ENCODE measurements around the gene DDX47. TPM values are rescaled to one million over a fixed set of nuclear protein-coding genes. Genes with fewer than 3 reads are reported as not detected.

Gene DDX47
- total and polyA plus RNA-seq, 10 of the 15 experiments (the other 5 are each of a cell fraction or from before 2014, with no cell fraction given): 84.8 to 266 (median 120) TPM

GRCh38 chr12:12798480-12798879 lies 14.7 kb upstream of the DDX47 start (continued):
- TF ChIP-seq, protein P1, sequence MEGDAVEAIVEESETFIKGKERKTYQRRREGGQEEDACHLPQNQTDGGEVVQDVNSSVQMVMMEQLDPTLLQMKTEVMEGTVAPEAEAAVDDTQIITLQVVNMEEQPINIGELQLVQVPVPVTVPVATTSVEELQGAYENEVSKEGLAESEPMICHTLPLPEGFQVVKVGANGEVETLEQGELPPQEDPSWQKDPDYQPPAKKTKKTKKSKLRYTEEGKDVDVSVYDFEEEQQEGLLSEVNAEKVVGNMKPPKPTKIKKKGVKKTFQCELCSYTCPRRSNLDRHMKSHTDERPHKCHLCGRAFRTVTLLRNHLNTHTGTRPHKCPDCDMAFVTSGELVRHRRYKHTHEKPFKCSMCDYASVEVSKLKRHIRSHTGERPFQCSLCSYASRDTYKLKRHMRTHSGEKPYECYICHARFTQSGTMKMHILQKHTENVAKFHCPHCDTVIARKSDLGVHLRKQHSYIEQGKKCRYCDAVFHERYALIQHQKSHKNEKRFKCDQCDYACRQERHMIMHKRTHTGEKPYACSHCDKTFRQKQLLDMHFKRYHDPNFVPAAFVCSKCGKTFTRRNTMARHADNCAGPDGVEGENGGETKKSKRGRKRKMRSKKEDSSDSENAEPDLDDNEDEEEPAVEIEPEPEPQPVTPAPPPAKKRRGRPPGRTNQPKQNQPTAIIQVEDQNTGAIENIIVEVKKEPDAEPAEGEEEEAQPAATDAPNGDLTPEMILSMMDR (IDR thresholded peaks at IDR 0.05 in 2 of 3, conservative IDR thresholded peaks at IDR 0.05 in 1 of 3; ENCODE audit: control insufficient read depth in 2 of 3, extremely low read depth in 1 of 3, insufficient read depth in 1 of 3, low read depth in 3 of 3, low read length in 3 of 3): no peak
- no peak for TF ChIP-seq SP1 (IDR thresholded peaks at IDR 0.05; ENCODE audit: low read depth, low read length)
- TF ChIP-seq POU2F2 (IDR thresholded peaks at IDR 0.05; ENCODE audit: borderline replicate concordance, low read depth, low read length): no peak
- TF ChIP-seq BRCA1 (IDR thresholded peaks at IDR 0.05; ENCODE audit: low read depth, low read length): no peak
- no peak for TF ChIP-seq ELK1 (IDR thresholded peaks at IDR 0.05; ENCODE audit: low read depth, low read length)
- TF ChIP-seq KLF5 (IDR thresholded peaks at IDR 0.05; ENCODE audit: partially characterized antibody): no peak
- no peak for TF ChIP-seq RBBP5 (conservative IDR thresholded peaks at IDR 0.05)
- no peak for TF ChIP-seq RELB (IDR thresholded peaks at IDR 0.05; ENCODE audit: low read depth)

All from GM12878 (cell line).